ENCODE results near the gene JAM3. TPM values are rescaled to one million over a fixed set of nuclear protein-coding genes. Genes with fewer than 3 reads are reported as not detected.

Gene JAM3
- total RNA-seq (ENCODE audit: unreplicated experiment) = 101 TPM
- long read RNA-seq, transcript JAM3-201 (9 exons, 3,912 nt) = major isoform, 14 of 16 reads
- long read RNA-seq, partial matches to known transcripts = 0 of 16 reads
- long read RNA-seq, other reads (novel, unspliced or antisense) = 1 of 16 reads

GRCh38 chr11:134068829-134069425, at the start of gene JAM3:
Gene JAM3 (plus strand): TSS chr11:134069072. CDS start chr11:134069084, 12 bp downstream.
- Mint-ChIP-seq H3K36me3 (ENCODE audit: unreplicated experiment) (no peaks in the 10 kb centered on the region), H3K27me3 (ENCODE audit: unreplicated experiment) (peaks cover 5% of the 10 kb centered on the region), H3K4me3 (ENCODE audit: unreplicated experiment) (peak within 1 kb of the TSS; percentile 96), H3K4me1 (ENCODE audit: low read depth, unreplicated experiment) (peaks cover 27% of the 10 kb centered on the region), H3K9me3 (ENCODE audit: unreplicated experiment) (peaks cover 9% of the 10 kb centered on the region), H3K27ac (ENCODE audit: unreplicated experiment) (peak within 1 kb of the TSS; percentile 98)
- DNase-seq = peak; percentile 99
- no peak for TF ChIP-seq CTCF (IDR thresholded peaks at IDR 0.05; ENCODE audit: partially characterized antibody, unreplicated experiment)

DNA sequence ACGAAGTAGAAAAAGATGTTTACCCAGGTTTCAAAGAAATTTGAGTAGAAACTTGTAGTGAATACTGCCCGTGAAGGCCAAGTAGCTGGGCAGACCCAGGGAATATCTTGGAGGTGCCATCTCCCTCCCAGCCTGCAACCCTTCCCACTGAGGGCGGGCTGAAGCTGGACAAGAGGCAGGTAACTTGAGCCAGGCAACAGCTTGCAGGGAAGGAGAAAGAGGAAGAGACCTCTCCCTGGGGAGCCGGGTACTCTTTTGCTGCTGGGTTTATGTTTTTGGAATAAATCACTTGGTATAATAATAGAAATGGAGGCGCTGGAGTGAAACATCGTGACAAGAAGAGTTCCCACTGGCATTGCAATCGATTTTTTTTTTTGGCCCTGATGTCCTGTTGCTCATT, 49.4 kb upstream of the JAM3 start:
- DNase-seq = no peak
- TF ChIP-seq CTCF (IDR thresholded peaks at IDR 0.05; ENCODE audit: partially characterized antibody, unreplicated experiment) = no peak
- H3K9me3 Mint-ChIP-seq (ENCODE audit: unreplicated experiment) = peaks cover 9% of the 10 kb centered on the region
- peaks cover 5% of the 10 kb centered on the region for H3K27me3 Mint-ChIP-seq (ENCODE audit: unreplicated experiment)
- H3K36me3 Mint-ChIP-seq (ENCODE audit: unreplicated experiment) = no peaks in the 10 kb centered on the region
- H3K4me3 Mint-ChIP-seq (ENCODE audit: unreplicated experiment) = peak overlapping the region; percentile 56
- no peak overlapping the region for H3K27ac Mint-ChIP-seq (ENCODE audit: unreplicated experiment)
- peaks cover 23% of the 10 kb centered on the region for H3K4me1 Mint-ChIP-seq (ENCODE audit: low read depth, unreplicated experiment)

DNA sequence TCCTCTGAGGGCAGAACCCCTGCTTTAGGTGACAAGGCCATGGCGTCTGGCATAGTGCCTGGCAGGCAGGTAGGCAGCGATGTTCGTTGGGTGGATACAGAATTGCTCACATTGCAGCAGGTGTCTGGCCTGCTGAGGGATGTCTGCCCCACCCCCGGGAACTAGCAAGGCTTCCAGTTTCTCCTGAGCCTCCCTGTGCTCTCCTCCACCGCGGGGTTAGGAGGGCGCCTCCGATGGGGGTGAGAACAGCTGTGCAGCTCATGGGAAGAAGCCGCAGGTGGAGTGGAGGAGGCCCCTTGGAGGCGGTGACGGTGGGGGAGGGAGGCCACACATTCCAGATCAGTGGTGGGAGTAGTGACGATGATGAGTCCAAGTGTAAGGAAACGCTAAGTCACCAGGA, 48.3 kb upstream of the JAM3 start:
- DNase-seq = no peak
- Mint-ChIP-seq H3K36me3 (ENCODE audit: unreplicated experiment) (no peaks in the 10 kb centered on the region), H3K4me1 (ENCODE audit: low read depth, unreplicated experiment) (peaks cover 28% of the 10 kb centered on the region), H3K27ac (ENCODE audit: unreplicated experiment) (no peak overlapping the region), H3K27me3 (ENCODE audit: unreplicated experiment) (peaks cover 5% of the 10 kb centered on the region), H3K9me3 (ENCODE audit: unreplicated experiment) (peaks cover 9% of the 10 kb centered on the region), H3K4me3 (ENCODE audit: unreplicated experiment) (no peak overlapping the region)
- TF ChIP-seq CTCF (IDR thresholded peaks at IDR 0.05; ENCODE audit: partially characterized antibody, unreplicated experiment) = no peak

DNA sequence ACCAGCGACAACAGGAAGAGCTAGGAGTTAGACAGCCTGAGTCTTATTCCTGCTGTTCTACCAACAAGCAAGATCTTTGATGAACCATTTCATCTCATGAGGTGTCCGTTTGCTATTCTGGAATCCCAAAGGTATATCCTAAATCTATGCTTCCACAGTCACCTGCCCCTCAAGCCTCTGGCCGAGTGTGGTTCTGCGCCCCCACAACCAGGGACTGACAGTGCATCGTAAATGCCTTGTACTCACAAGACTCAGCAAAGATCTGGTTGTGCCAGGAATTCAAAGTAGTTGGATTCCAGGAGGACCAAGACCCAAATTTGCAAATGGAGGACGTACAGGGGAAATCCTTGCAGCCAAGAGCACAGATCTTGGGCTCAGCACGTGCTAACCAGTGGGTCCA, 47.5 kb upstream of the JAM3 start:
- H3K4me1 Mint-ChIP-seq (ENCODE audit: low read depth, unreplicated experiment) = peaks cover 34% of the 10 kb centered on the region
- DNase-seq = no peak
- no peaks in the 10 kb centered on the region for H3K36me3 Mint-ChIP-seq (ENCODE audit: unreplicated experiment)
- H3K27ac Mint-ChIP-seq (ENCODE audit: unreplicated experiment) = no peak overlapping the region
- no peak for TF ChIP-seq CTCF (IDR thresholded peaks at IDR 0.05; ENCODE audit: partially characterized antibody, unreplicated experiment)
- H3K9me3 Mint-ChIP-seq (ENCODE audit: unreplicated experiment) = peaks cover 9% of the 10 kb centered on the region
- H3K27me3 Mint-ChIP-seq (ENCODE audit: unreplicated experiment) = peaks cover 5% of the 10 kb centered on the region
- no peak overlapping the region for H3K4me3 Mint-ChIP-seq (ENCODE audit: unreplicated experiment)

- Mint-ChIP-seq H3K9me3 (ENCODE audit: unreplicated experiment) (peaks cover 12% of the 10 kb centered on the region), H3K4me1 (ENCODE audit: low read depth, unreplicated experiment) (peaks cover 37% of the 10 kb centered on the region), H3K36me3 (ENCODE audit: unreplicated experiment) (no peaks in the 10 kb centered on the region), H3K27ac (ENCODE audit: unreplicated experiment) (no peak overlapping the region), H3K4me3 (ENCODE audit: unreplicated experiment) (no peak overlapping the region), H3K27me3 (ENCODE audit: unreplicated experiment) (peaks cover 5% of the 10 kb centered on the region)
- no peak for DNase-seq
- TF ChIP-seq CTCF (IDR thresholded peaks at IDR 0.05; ENCODE audit: partially characterized antibody, unreplicated experiment) = no peak
Observed at GRCh38 chr11:134022748-134023147, 46.1 kb upstream of the JAM3 start.

Measured in glutamatergic neuron (in vitro differentiated cells).